HEK293T (cell line): Measurements from ENCODE around the gene PRAMEF18.
"Not testable (repeated sequence)": the region's sequence is repeated elsewhere in the genome, so short reads cannot be mapped to it uniquely, and the experiment has no call there.

Experiments
- CTCF ChIA-PET: fragments of 350-600 bp; formaldehyde crosslinking; extraction: SDS; loops from one replicate; lab custom pipeline; 2021; ENCODE audit warnings: antibody characterized with exemption, inconsistent platforms; lab: Yijun Ruan, JAX
- POLR2A ChIA-PET: fragments of 350-600 bp; formaldehyde crosslinking; extraction: SDS; loops from one replicate; lab custom pipeline; 2020; ENCODE audit warnings: antibody characterized with exemption, inconsistent platforms; lab: Yijun Ruan, JAX
- DNase-seq: peaks from one replicate; pipeline ENCODE4 v3.0.0; 2012; ENCODE audit warnings: mixed read lengths; ENCODE audit errors: extremely low spot score
- ARNT ChIP-seq: fragments of 450-650 bp; IDR thresholded peaks from 2 replicates; pipeline ENCODE4 v1.6.1; 2017; ENCODE audit warnings: mild to moderate bottlenecking
- BHLHE40 ChIP-seq: fragments of 450-650 bp; IDR thresholded peaks from 2 replicates; pipeline ENCODE4 v1.6.1; 2016; ENCODE audit warnings: mild to moderate bottlenecking, moderate library complexity, borderline replicate concordance
- CTBP1 ChIP-seq: fragments of 450-650 bp; IDR thresholded peaks from 2 replicates; pipeline ENCODE4 v1.6.1; 2016; ENCODE audit warnings: borderline replicate concordance
- ELF4 ChIP-seq: fragments of 450-650 bp; IDR thresholded peaks from 2 replicates; pipeline ENCODE4 v1.6.1; 2017; ENCODE audit warnings: antibody characterized with exemption
- FOXA1 ChIP-seq: fragments of 450-650 bp; IDR thresholded peaks from 2 replicates; pipeline ENCODE4 v1.6.1; 2016; ENCODE audit warnings: mild to moderate bottlenecking
- FOXK2 ChIP-seq: fragments of 450-650 bp; IDR thresholded peaks from 2 replicates; pipeline ENCODE4 v1.6.1; 2016; ENCODE audit warnings: mild to moderate bottlenecking
- FOXM1 ChIP-seq: fragments of 450-650 bp; IDR thresholded peaks from 2 replicates; pipeline ENCODE4 v1.6.1; 2017; ENCODE audit warnings: mild to moderate bottlenecking, borderline replicate concordance
- HDGF ChIP-seq: fragments of 450-650 bp; IDR thresholded peaks from 2 replicates; pipeline ENCODE4 v1.6.1; 2017; ENCODE audit warnings: antibody characterized with exemption, borderline replicate concordance
- L3MBTL2 ChIP-seq: fragments of 450-650 bp; conservative IDR thresholded peaks from 2 replicates; pipeline ENCODE4 v1.6.1; 2016; ENCODE audit warnings: mild to moderate bottlenecking
- LEF1 ChIP-seq: fragments of 450-650 bp; IDR thresholded peaks from 2 replicates; pipeline ENCODE4 v1.6.1; 2017; ENCODE audit warnings: mild to moderate bottlenecking, borderline replicate concordance
- NFRKB ChIP-seq: fragments of 450-650 bp; IDR thresholded peaks from 2 replicates; pipeline ENCODE4 v1.6.1; 2016; ENCODE audit warnings: mild to moderate bottlenecking, moderate library complexity
- PKNOX1 ChIP-seq: fragments of 450-650 bp; IDR thresholded peaks from 2 replicates; pipeline ENCODE4 v1.6.1; 2016
- SP1 ChIP-seq: fragments of 450-650 bp; IDR thresholded peaks from 2 replicates; pipeline ENCODE4 v1.6.1; 2017
- SUZ12 ChIP-seq: fragments of 450-650 bp; IDR thresholded peaks from 2 replicates; pipeline ENCODE4 v1.6.1; 2016; ENCODE audit warnings: mild to moderate bottlenecking
- TARDBP ChIP-seq: fragments of 450-650 bp; IDR thresholded peaks from 2 replicates; pipeline ENCODE4 v1.6.1; 2016
- ZNF384 ChIP-seq: fragments of 450-650 bp; IDR thresholded peaks from 2 replicates; pipeline ENCODE4 v1.6.1; 2016

Gene PRAMEF18

DNA sequence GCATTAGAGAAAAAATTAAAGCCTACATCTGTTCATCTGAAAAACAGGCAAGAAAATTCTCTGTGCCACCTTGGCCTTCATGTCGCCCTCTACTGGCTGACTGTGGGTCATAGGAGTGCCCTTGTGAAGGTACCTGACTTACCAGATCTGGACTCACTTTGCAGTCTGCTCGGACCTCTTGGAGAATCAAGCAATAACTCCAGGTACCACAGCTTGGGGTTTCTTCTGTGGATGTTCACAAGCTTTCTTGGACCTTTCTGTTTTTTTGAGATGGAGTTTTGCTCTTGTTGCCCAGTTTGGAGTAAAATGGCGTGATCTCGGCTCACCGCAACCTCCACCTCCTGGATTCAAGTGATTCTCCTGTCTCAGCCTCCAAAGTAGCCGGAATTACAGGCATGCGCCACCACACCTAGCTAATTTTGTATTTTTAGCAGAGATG is 2.4 kb upstream of the PRAMEF18 start:
- ChIA-PET CTCF (no interaction called here), POLR2A (no interaction called here)
- TF ChIP-seq FOXA1: no peak
- no peak for TF ChIP-seq NFRKB
- TF ChIP-seq CTBP1: no peak
- TF ChIP-seq LEF1: no peak
- no peak for TF ChIP-seq ARNT
- TF ChIP-seq BHLHE40: no peak
- TF ChIP-seq FOXM1: no peak
- TF ChIP-seq SP1: no peak
- TF ChIP-seq TARDBP: no peak
- TF ChIP-seq SUZ12: no peak
- TF ChIP-seq HDGF: no peak
- TF ChIP-seq PKNOX1: no peak
- no peak for TF ChIP-seq ELF4
- no peak for TF ChIP-seq L3MBTL2
- TF ChIP-seq ZNF384: no peak
- TF ChIP-seq FOXK2: no peak
- DNase-seq: peak; percentile 22

- DNase-seq, POLR2A ChIA-PET, CTCF ChIA-PET: not testable (repeated sequence)
Observed at GRCh38 chr1:13227271-13228055, 1.5 kb upstream of the PRAMEF18 start.

- CTCF ChIA-PET: interaction anchor here (0.6 kb wide), 1 partner anchor 472 kb away, joined by 3 read pairs; no protein-coding TSS in a partner anchor
- DNase-seq: no peak
- TF ChIP-seq ARNT (no peak), SP1 (no peak), NFRKB (no peak), CTBP1 (no peak), PKNOX1 (no peak), ZNF384 (no peak), L3MBTL2 (no peak), LEF1 (no peak), BHLHE40 (no peak), HDGF (no peak), SUZ12 (no peak), FOXA1 (no peak), FOXM1 (no peak)
- POLR2A ChIA-PET: no interaction called here
Observed at GRCh38 chr1:13224480-13225060, 1.4 kb downstream of the PRAMEF18 start.

DNA sequence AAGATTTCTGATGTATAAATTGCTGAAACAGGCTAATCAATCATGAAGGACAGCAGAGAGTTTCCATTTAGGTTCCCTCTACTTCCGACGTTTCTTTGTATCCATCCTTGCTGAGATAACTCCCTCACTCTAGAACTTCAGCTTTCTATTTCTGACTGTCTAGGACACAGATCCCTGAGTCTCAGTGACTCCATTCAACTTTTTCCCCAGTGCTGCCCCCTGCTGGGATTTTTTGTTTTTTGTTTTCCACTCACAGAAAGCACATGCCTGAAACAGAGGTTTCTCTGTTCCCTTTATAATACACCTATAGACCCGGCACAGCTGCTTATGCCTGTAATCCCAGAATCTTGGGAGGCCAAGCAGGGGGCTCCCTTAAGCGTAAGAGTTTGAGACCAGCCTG is 3.2 kb downstream of the PRAMEF18 start:
- CTCF ChIA-PET, DNase-seq, POLR2A ChIA-PET: not testable (repeated sequence)

DNA sequence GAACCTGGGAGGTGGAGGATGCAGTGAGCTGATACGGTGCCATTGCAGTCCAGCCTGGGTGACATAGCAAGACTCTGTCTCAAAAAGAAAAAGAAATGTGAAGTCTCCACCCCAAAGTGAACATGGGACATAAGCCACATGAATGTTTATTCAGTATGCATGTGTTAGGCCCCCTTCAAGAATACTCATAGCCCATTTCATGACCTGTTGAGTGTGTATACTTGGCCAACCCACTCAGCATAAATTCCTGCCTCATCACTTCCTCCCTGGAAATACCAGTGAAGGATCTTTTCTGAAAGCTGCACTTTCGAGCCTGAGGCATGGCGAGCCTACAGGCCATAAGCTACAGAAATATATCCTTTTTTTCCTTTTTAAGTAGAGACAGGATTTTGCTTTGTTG is 6.8 kb downstream of the PRAMEF18 start:
- CTCF ChIA-PET, DNase-seq, POLR2A ChIA-PET: not testable (repeated sequence)

DNA sequence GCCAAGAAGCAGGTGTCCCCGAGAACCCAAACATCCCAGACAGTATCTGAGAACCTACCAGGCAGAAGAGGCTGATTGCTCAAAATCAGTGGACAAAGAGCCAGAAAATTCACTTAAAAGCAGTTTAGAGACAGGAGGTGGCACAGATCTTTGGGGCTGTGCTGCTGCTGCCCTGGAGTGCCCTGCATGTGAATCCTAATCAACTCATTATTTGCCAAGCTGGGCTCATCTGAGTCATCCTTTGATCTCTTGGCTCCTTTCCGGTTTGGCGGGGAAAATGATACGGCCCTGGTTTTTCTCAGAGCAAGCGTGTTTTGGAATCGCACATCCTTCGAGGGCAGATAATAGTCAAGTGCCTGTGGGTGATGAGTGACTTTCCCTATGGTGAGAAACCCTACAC is 9.3 kb downstream of the PRAMEF18 start:
- DNase-seq, CTCF ChIA-PET, POLR2A ChIA-PET: not testable (repeated sequence)

DNA sequence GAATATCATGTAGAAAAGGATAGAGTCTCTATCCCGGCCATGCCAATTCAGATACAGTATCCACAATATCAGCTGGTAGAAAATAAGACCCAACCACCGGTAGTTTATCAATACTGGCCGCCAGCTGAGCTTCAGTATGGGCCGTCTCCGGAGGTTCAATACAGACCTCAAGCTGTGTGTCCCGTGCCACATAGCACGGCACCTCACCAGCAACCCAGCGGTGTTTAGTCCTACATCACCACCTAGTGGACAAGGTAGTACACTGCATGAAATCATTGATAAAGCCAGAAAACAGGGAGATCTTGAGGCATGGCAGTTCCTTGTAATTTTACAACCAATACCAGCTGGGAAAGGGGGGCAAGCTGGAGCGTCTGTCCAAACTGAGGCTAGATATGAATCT is 17.2 kb downstream of the PRAMEF18 start:
- CTCF ChIA-PET, POLR2A ChIA-PET: not testable (repeated sequence)

GRCh38 chr1:13201309-13201708 is 24.6 kb downstream of the PRAMEF18 start, which contains the start of gene PRAMEF13:
PRAMEF13 (minus strand) TSS chr1:13201409; CDS start chr1:13199589, 1,820 bp downstream.
- CTCF ChIA-PET, DNase-seq, POLR2A ChIA-PET: not testable (repeated sequence)

More for the DNA sequence above, 17.2 kb downstream of the PRAMEF18 start:
- DNase-seq: not testable (repeated sequence)
